K562 (cell line): ENCODE measurements around the gene ELFN2. TPM values are rescaled to one million over a fixed set of nuclear protein-coding genes. Genes with fewer than 3 reads are reported as not detected.

ENCODE experiments used
- ATAC-seq: fragments of 200-7000 bp; cut with Tn5 transposase; 3 replicates; pipeline ENCODE4 v1.9.1; 2020; ENCODE audit warnings: moderate library complexity
- BruUV-seq: library from RNA; stranded (reverse); fragments of 400-500 nt; replicated peaks from 2 replicates; lab custom pipeline; 2021; lab: Mats Ljungman, UMichigan
- CTCF ChIA-PET: fragments of 300-600 bp; formaldehyde crosslinking; extraction: SDS; loops from one replicate; lab custom pipeline; 2021; ENCODE audit warnings: low intra/inter-chr PET ratio; lab: Yijun Ruan, JAX
- POLR2A ChIA-PET: fragments of 300-600, 350-650 bp; sonication (Branson Sonifier 250); formaldehyde crosslinking; extraction: SDS; loops from one replicate; lab custom pipeline; 2021; ENCODE audit warnings: antibody characterized with exemption, inconsistent platforms; lab: Yijun Ruan, JAX
- DNase-seq, 4 experiments: peaks; one replicate each; pipeline versions ENCODE4 v3.0.0 to v3.0.0-alpha.2; 2011 to 2018; ENCODE audit warnings: low spot score in 3 of 4, mixed read lengths in 3 of 4; ENCODE audit errors: extremely low read depth in 1 of 4
- FAIRE-seq: peaks from 2 replicates; lab custom pipeline; 2011; peaks lifted over from hg19 to GRCh38; lab: Jason Lieb, UNC
- H2AFZ ChIP-seq: 2 replicates; pipeline ENCODE4 v1.6.0; 2011; ENCODE audit warnings: low read depth, low read length, control low read depth, inconsistent platforms
- H3K27ac ChIP-seq: fragments of 200-600 bp; 3 replicates; pipeline ENCODE4 v1.8.0; 2011; ENCODE audit warnings: low read depth, mild to moderate bottlenecking, control low read depth, inconsistent platforms, low read length, moderate library complexity, mixed read lengths; ENCODE audit errors: extremely low read depth
- H3K27me3 ChIP-seq, 2 experiments: fragments of 300-600 bp in 1 of 2; 2 replicates in 1 of 2; 3 replicates in 1 of 2; pipeline versions ENCODE4 v1.6.0 to v1.8.0; 2011; ENCODE audit warnings: inconsistent platforms in 2 of 2, low read length in 2 of 2, mild to moderate bottlenecking in 1 of 2, mixed read lengths in 1 of 2, moderate library complexity in 1 of 2; ENCODE audit not compliant: control insufficient read depth in 2 of 2, insufficient read depth in 2 of 2
- H3K36me3 ChIP-seq: fragments of 300-600 bp; 3 replicates; pipeline ENCODE4 v1.8.0; 2011; ENCODE audit warnings: mild to moderate bottlenecking, low read length, inconsistent platforms; ENCODE audit not compliant: control insufficient read depth, insufficient read depth
- H3K4me1 ChIP-seq, 2 experiments: fragments of 200-600 bp in 1 of 2; replicated peaks in 1 of 2; 2 replicates in 1 of 2; 3 replicates in 1 of 2; pipeline versions ENCODE4 v1.5.1 to v1.8.0; 2011; ENCODE audit warnings: inconsistent platforms in 2 of 2, low read length in 2 of 2, mild to moderate bottlenecking in 1 of 2, mixed read lengths in 1 of 2, moderate library complexity in 1 of 2; ENCODE audit not compliant: control insufficient read depth in 2 of 2, insufficient read depth in 2 of 2
- H3K4me2 ChIP-seq: 2 replicates; pipeline ENCODE4 v1.6.1; 2011; ENCODE audit warnings: low read length, control low read depth, inconsistent platforms, mixed read lengths; ENCODE audit not compliant: insufficient read depth
- H3K4me3 ChIP-seq: fragments of 200-600 bp; sonication (generic), shearing (Covaris generic); 2 replicates; pipeline ENCODE4 v1.5.1; 2016; ENCODE audit warnings: control low read depth, inconsistent platforms
- H3K79me2 ChIP-seq: fragments of 200-600 bp; 3 replicates; pipeline ENCODE4 v1.8.0; 2011; ENCODE audit warnings: low read length, inconsistent platforms; ENCODE audit not compliant: control insufficient read depth, insufficient read depth
- H3K9ac ChIP-seq, 2 experiments: 2 replicates each; pipeline versions ENCODE4 v1.6.0 to v1.6.1; 2011; ENCODE audit warnings: low read depth in 2 of 2, low read length in 2 of 2, control low read depth in 1 of 2, inconsistent platforms in 1 of 2, mild to moderate bottlenecking in 1 of 2, mixed read lengths in 1 of 2; ENCODE audit not compliant: insufficient read depth in 1 of 2
- H3K9me1 ChIP-seq: one replicate; pipeline ENCODE4 v1.6.0; 2011; ENCODE audit warnings: inconsistent platforms, mild to moderate bottlenecking, low read length, moderate library complexity; ENCODE audit not compliant: control insufficient read depth, insufficient read depth
- H3K9me3 ChIP-seq: replicated peaks from 2 replicates; pipeline ENCODE4 v1.5.1; 2011; ENCODE audit warnings: low read depth, low read length, inconsistent platforms; ENCODE audit not compliant: control insufficient read depth, insufficient read depth
- H4K20me1 ChIP-seq: replicated peaks from 2 replicates; pipeline ENCODE4 v1.6.1; 2011; ENCODE audit warnings: low read length, inconsistent platforms, mixed read lengths; ENCODE audit not compliant: control insufficient read depth, insufficient read depth
- MXD1 ChIP-seq: fragments of 250-450 bp; sonication (Bioruptor Pico); IDR thresholded peaks from 2 replicates; pipeline ENCODE4 v1.8.0; 2021; ENCODE audit warnings: borderline replicate concordance, mild to moderate bottlenecking, moderate library complexity; ENCODE audit not compliant: poor library complexity, severe bottlenecking
- ZFP36 ChIP-seq: fragments of 150-350 bp; IDR thresholded peaks from 2 replicates; pipeline ENCODE4 v1.6.1; 2018; ENCODE audit warnings: low read length, low read depth; ENCODE audit not compliant: partially characterized antibody
- WGBS: fragments of 100-300 bp; shearing (Covaris generic); methylation state at CpG from one replicate; pipeline ENCODE4 v1.1.6; 2016; ENCODE audit warnings: low coverage, mixed read lengths; ENCODE audit not compliant: insufficient coverage; ENCODE audit errors: missing lambda C conversion rate; 5-methylcytosine and 5-hydroxymethylcytosine counted together
- in situ Hi-C: fragments of 300-500 bp; cut with MboI; formaldehyde crosslinking; loops from 4 replicates; pipeline ENCODE4 v1.15.0; 2018; ENCODE audit warnings: inconsistent platforms, mixed read lengths
- intact Hi-C: fragments of 100-400 bp; cut with micrococcal nuclease; formaldehyde crosslinking; loops from 2 replicates; pipeline ENCODE4 v1.14.2; 2022
- polyA plus RNA-seq, 8 experiments: library from polyadenylated mRNA; depleted of rRNA in 4 of 8; stranded (reverse) in 5 of 8; unstranded in 3 of 8; fragments of >200 nt; fragmentation: Nextera tagmentation in 2 of 8; fragmentation: Illumina TruSeq in 1 of 8; extraction: Ambion mirVana in 2 of 8; extraction: Trizol in 1 of 8; gene quantifications; 2 replicates each; pipeline versions ENCODE4 v1.2.1 to v1.2.3, GENCODE V29; 2011 to 2014; ENCODE audit warnings: inconsistent platforms in 1 of 8, missing spikeins in 1 of 8
- total RNA-seq, 7 experiments: library from RNA; depleted of rRNA in 6 of 7; stranded (reverse); fragments of >200 nt in 6 of 7; fragmentation: Illumina TruSeq in 2 of 7; extraction: Trizol in 2 of 7; gene quantifications; 2 replicates each; pipeline versions ENCODE4 v1.2.1 to v1.2.3, GENCODE V29; 2011 to 2021; ENCODE audit warnings: low replicate concordance in 1 of 7

Gene ELFN2
- total and polyA plus RNA-seq, 9 of the 15 experiments (the other 6 are each of a cell fraction or from before 2014, with no cell fraction given) = not detected

- 10% methylated on average over 8 of the region's 13 CpGs for WGBS
- peaks cover 0 to 4% of the 10 kb centered on the region in 2 experiments; a peak in 1 of 5 replicates for H3K4me1 ChIP-seq
- in situ Hi-C loops (no loop called here), intact Hi-C loops (no loop called here)
- no peaks in the 10 kb centered on the region for H3K36me3 ChIP-seq
- DNase-seq = no peak
- H3K9ac ChIP-seq = no peak overlapping the region
- H3K9me3 ChIP-seq = no peaks in the 10 kb centered on the region
- CTCF ChIA-PET = no interaction called here
- BruUV-seq = no TSS peak
- no peak overlapping the region for H3K4me2 ChIP-seq
- no peak for FAIRE-seq
- H3K79me2 ChIP-seq = no peaks in the 10 kb centered on the region
- no peak for ATAC-seq
- no peak overlapping the region for H2AFZ ChIP-seq
- POLR2A ChIA-PET = no interaction called here
- TF ChIP-seq ZFP36 (peak; percentile 93), MXD1 (no peak)
- peaks cover 0 to 16% of the 10 kb centered on the region in 2 experiments; a peak in 2 of 5 replicates for H3K27me3 ChIP-seq
- H3K9me1 ChIP-seq = no peaks in the 10 kb centered on the region
- H4K20me1 ChIP-seq = no peaks in the 10 kb centered on the region; the same call in 1 of the 2 replicates
- no peak overlapping the region for H3K27ac ChIP-seq
- no peak overlapping the region for H3K4me3 ChIP-seq
Measured at GRCh38 chr22:37344735-37345449, 82.4 kb downstream of the ELFN2 start.
